Measurements from ENCODE around the gene CNTLN.

Gene CNTLN

GRCh38 chr9:17519761-17520160, 384.9 kb downstream of the CNTLN start:
- DNase-seq: peak; percentile 43

GRCh38 chr9:17520268-17521064, 385.6 kb downstream of the CNTLN start:
- DNase-seq: peak; percentile 31

GRCh38 chr9:17521100-17521855, 386.4 kb downstream of the CNTLN start:
- no peak for DNase-seq

DNA sequence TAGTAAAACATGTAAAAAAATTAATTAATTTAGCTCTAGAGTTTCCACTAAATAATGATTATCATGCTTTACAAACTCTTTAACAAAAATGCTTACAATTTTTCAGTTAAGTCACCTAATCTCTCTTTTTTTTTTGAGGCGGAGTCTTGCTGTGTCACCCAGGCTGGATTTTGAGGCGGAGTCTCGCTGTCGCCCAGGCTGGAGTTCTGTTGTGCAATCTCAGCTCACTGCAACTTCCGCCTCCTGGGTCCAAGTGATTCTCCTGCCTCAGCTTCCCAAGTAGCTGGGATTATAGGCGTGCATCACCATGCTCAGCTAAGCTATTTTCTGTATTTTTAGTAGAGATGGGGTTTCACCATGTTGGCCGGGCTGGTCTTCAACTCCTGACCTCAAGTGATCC, 391.9 kb downstream of the CNTLN start:
- peak; percentile 36 for DNase-seq

GRCh38 chr9:17528859-17529258, 394.0 kb downstream of the CNTLN start:
- peak; percentile 34 for DNase-seq

DNA sequence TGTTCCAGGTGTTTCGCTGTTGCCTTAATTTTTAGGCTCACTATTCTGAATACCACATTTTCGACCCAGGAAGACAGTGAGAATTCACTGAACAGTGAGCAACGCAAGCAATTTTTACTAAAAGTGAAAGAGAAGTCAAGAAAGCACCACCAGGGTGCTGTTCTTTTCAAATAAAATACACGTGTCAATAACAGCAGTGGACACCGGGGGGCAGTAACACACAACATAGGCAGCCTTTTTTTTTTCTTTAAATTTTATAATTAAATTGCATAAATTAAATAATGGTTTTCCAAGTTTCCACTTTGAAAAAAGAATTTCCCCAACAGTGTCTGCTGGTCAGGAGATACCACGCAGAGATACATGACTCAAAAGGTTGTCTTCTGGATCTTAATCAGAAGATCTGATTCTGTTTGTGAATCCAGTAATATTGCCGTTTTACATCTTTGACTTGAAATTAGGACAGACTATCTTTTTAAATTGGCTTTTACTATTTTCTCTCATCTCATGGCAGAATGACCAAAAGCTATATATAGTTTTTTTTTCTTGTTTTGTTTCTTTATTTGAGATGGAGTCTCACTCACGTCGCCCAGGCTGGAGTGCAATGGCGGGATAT, 396.9 kb downstream of the CNTLN start:
- peak; percentile 66 for DNase-seq

DNA sequence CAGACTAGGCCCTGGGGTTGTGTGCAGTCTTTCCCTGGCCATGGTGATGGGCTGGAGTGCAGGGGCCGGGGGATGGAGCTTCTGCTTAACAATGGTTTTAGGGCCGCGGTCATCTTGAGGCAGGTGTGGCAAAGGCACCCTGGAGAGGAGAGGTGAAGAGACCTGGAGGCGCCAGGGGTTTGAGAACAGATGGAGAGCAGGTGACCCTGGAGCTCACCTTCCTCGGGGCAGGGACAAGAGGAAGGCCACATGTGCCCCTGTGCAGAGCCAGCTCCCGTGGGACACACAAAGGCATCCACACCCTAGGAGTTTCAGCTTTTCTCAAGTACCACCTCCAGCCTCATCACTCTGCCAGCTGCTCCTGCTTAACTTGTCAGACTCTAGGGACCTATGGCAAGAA, 397.6 kb downstream of the CNTLN start:
- DNase-seq: no peak

- DNase-seq: no peak
Measured at GRCh38 chr9:17535176-17535575, 400.3 kb downstream of the CNTLN start.

DNA sequence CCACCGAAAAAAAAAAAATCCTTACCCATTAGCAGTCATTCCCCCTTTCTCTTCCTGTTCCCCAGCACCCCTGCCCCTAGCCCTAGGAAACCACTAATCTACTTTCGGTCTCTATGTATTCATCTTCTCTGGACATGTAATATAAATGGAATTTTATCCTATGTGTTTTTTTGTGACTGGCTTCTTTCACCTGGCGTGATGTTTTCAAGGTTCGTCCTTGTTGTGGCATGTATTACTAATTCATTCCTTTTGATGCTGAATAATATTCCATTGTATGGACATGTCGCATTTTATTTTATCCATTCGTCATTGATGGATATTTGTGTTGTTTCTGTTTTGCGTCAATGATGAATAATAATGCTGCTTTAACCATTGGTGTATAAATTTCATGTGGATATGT, 401.2 kb downstream of the CNTLN start:
- DNase-seq: no peak

GRCh38 chr9:17551023-17551422, 416.2 kb downstream of the CNTLN start:
- DNase-seq: no peak
